Neural cell (in vitro differentiated cells): ENCODE data around the gene MDP1.

Source experiments
- CTCF ChIP-seq: fragments of 450-650 bp; IDR thresholded peaks from 2 replicates; pipeline ENCODE4 v1.5.1; 2014; ENCODE audit warnings: antibody characterized with exemption, mild to moderate bottlenecking, moderate library complexity; ENCODE audit not compliant: poor library complexity, severe bottlenecking
- EZH2 ChIP-seq: fragments of 200-600, 300-800 bp; shearing (Covaris generic), sonication (generic); IDR thresholded peaks from 2 replicates; pipeline ENCODE4 v1.6.1; 2014; ENCODE audit warnings: antibody characterized with exemption, low read length, borderline replicate concordance, mild to moderate bottlenecking; ENCODE audit not compliant: insufficient read depth, poor library complexity, severe bottlenecking
- REST ChIP-seq: IDR thresholded peaks from 2 replicates; pipeline ENCODE4 v1.6.1; 2012; ENCODE audit warnings: borderline replicate concordance

- TF ChIP-seq CTCF: no peak
- TF ChIP-seq REST: no peak
- no peak for TF ChIP-seq EZH2
Measured at GRCh38 chr14:24207625-24208024, 8.2 kb downstream of the MDP1 start.
